Prostate gland (tissue), 2 donors: Measurements from ENCODE around the gene RNF217. TPM values are rescaled to one million over a fixed set of nuclear protein-coding genes. Genes with fewer than 3 reads are reported as not detected.

ENCODE experiments used
- DNase-seq: peaks from one replicate; pipeline ENCODE4 v3.0.0-alpha.2; 2019; ENCODE audit warnings: low spot score
- H3K27ac ChIP-seq, 2 donors: fragments of 200-600 bp; sonication (generic); 2 replicates each; pipeline ENCODE4 v1.5.1; 2017 to 2019
- H3K27me3 ChIP-seq: fragments of 200-600 bp; sonication (generic); replicated peaks from 2 replicates; pipeline ENCODE4 v1.5.1; 2019; ENCODE audit not compliant: insufficient read depth
- H3K36me3 ChIP-seq, 2 donors: fragments of 200-600 bp; sonication (generic); 1 replicate in 1 of 2; 2 replicates in 1 of 2; pipeline versions ENCODE4 v1.5.1 to v1.8.1; 2017 to 2019
- H3K4me1 ChIP-seq: fragments of 200-600 bp; sonication (generic); replicated peaks from 2 replicates; pipeline ENCODE4 v1.5.1; 2019
- H3K4me3 ChIP-seq, 2 donors: fragments of 200-600 bp; sonication (generic); 2 replicates each; pipeline ENCODE4 v1.5.1; 2017 to 2019
- H3K9me3 ChIP-seq: fragments of 200-600 bp; sonication (generic); 2 replicates; pipeline ENCODE4 v1.5.1; 2017
- CTCF ChIP-seq, 4 experiments: fragments of 200-600 bp in 2 of 4; fragments of 450-650 bp in 2 of 4; sonication (generic) in 2 of 4; IDR thresholded peaks; 1 replicate in 3 of 4; 2 replicates in 1 of 4; pipeline ENCODE4 v1.5.1; 2016 to 2019; ENCODE audit warnings: antibody characterized with exemption in 4 of 4, mild to moderate bottlenecking in 2 of 4, moderate library complexity in 2 of 4
- POLR2A ChIP-seq: fragments of 450-650 bp; IDR thresholded peaks from one replicate; pipeline ENCODE4 v1.6.1; 2016; ENCODE audit warnings: antibody characterized with exemption, mild to moderate bottlenecking
- POLR2AphosphoS5 ChIP-seq: sonication (generic); formaldehyde crosslinking; IDR thresholded peaks from one replicate; pipeline ENCODE4 v1.6.1; 2017; ENCODE audit warnings: antibody characterized with exemption
- WGBS: methylation state at CpG from one replicate; pipeline ENCODE4 v1.1.5; 2018; 5-methylcytosine and 5-hydroxymethylcytosine counted together
- intact Hi-C: fragments of 100-400 bp; cut with DNase I; formaldehyde crosslinking; loops from one replicate; pipeline ENCODE4 v1.14.2; 2022
- total RNA-seq, 2 donors: library from RNA; depleted of rRNA; stranded (reverse); fragments of >200 nt; gene quantifications; one replicate each; pipeline ENCODE4 v1.1.0, GENCODE V29; 2016

Gene RNF217
- total RNA-seq, 2 donors from 2014 or later = 12.1 to 24.3 TPM

GRCh38 chr6:125057392-125058246 lies 95.4 kb downstream of the RNF217 start:
- intact Hi-C loops = no loop called here
- Histone ChIP-seq H3K9me3 (no peaks in the 10 kb centered on the region), H3K4me3 (no peak overlapping the region), H3K27me3 (no peaks in the 10 kb centered on the region), H3K36me3 (no peaks in the 10 kb centered on the region), H3K27ac (no peak overlapping the region), H3K4me1 (no peaks in the 10 kb centered on the region)
- TF ChIP-seq POLR2A = no peak
- no peak for TF ChIP-seq CTCF (IDR thresholded peaks at IDR 0.05)
- TF ChIP-seq POLR2AphosphoS5 = no peak
- 74% methylated on average over 5 of the region's 5 CpGs for WGBS
- no peak for DNase-seq

- no peak for TF ChIP-seq POLR2A
- TF ChIP-seq CTCF (IDR thresholded peaks at IDR 0.05) = no peak
- no peak for TF ChIP-seq POLR2AphosphoS5
- WGBS = 67% methylated on average over 1 of the region's 1 CpG
- intact Hi-C loops = no loop called here
- DNase-seq = no peak
- H3K27ac ChIP-seq = no peak overlapping the region
- no peaks in the 10 kb centered on the region for H3K36me3 ChIP-seq
- no peaks in the 10 kb centered on the region for H3K27me3 ChIP-seq
- no peaks in the 10 kb centered on the region for H3K4me1 ChIP-seq
- H3K4me3 ChIP-seq = no peak overlapping the region
- H3K9me3 ChIP-seq = no peaks in the 10 kb centered on the region
Observed at GRCh38 chr6:125058546-125058945, 96.3 kb downstream of the RNF217 start.

- Histone ChIP-seq H3K36me3 (no peaks in the 10 kb centered on the region), H3K4me3 (no peak overlapping the region), H3K27me3 (no peaks in the 10 kb centered on the region), H3K27ac (no peak overlapping the region), H3K4me1 (no peaks in the 10 kb centered on the region), H3K9me3 (no peaks in the 10 kb centered on the region)
- no peak for DNase-seq
- intact Hi-C loops = no loop called here
- TF ChIP-seq POLR2AphosphoS5 (no peak), POLR2A (no peak), CTCF (IDR thresholded peaks at IDR 0.05) (no peak)
- WGBS = 68% methylated on average over 2 of the region's 2 CpGs
Observed at GRCh38 chr6:125063307-125063706, 101.1 kb downstream of the RNF217 start.

GRCh38 chr6:125066140-125066539 lies 103.9 kb downstream of the RNF217 start:
- 94% methylated on average over 6 of the region's 6 CpGs for WGBS
- intact Hi-C loops = no loop called here
- no peaks in the 10 kb centered on the region for H3K9me3 ChIP-seq
- H3K36me3 ChIP-seq = no peaks in the 10 kb centered on the region
- H3K4me1 ChIP-seq = no peaks in the 10 kb centered on the region
- no peaks in the 10 kb centered on the region for H3K27me3 ChIP-seq
- H3K4me3 ChIP-seq = no peak overlapping the region
- H3K27ac ChIP-seq = no peak overlapping the region
- no peak for DNase-seq
- no peak for TF ChIP-seq CTCF (IDR thresholded peaks at IDR 0.05)
- no peak for TF ChIP-seq POLR2AphosphoS5

- no peak for TF ChIP-seq POLR2AphosphoS5
- TF ChIP-seq CTCF (IDR thresholded peaks at IDR 0.05) = no peak
- TF ChIP-seq POLR2A = no peak
- Histone ChIP-seq H3K27ac (no peak overlapping the region), H3K36me3 (no peaks in the 10 kb centered on the region), H3K4me1 (no peaks in the 10 kb centered on the region), H3K9me3 (no peaks in the 10 kb centered on the region), H3K27me3 (no peaks in the 10 kb centered on the region), H3K4me3 (no peak overlapping the region)
- WGBS = 84% methylated on average over 3 of the region's 3 CpGs
- no peak for DNase-seq
- intact Hi-C loops = no loop called here
Observed at GRCh38 chr6:125066964-125067363, 104.7 kb downstream of the RNF217 start.
